A549 (cell line): Measurements from ENCODE around the gene LAMA1. TPM values are rescaled to one million over a fixed set of nuclear protein-coding genes. Genes with fewer than 3 reads are reported as not detected.
A peak's percentile ranks its signal among the peaks of the same experiment; 100 is the strongest.

Experiments used
- ATAC-seq, 2 experiments: fragments of 200-7000 bp in 1 of 2; fragments of >200 bp in 1 of 2; cut with Nextera tagmentation in 1 of 2; cut with Tn5 transposase in 1 of 2; 3 replicates each; pipeline versions ENCODE4 v1.8.0 to v1.9.1; 2018 to 2020; ENCODE audit warnings: mild to moderate bottlenecking in 1 of 2, moderate library complexity in 1 of 2
- CTCF ChIA-PET: fragments of 300-600 bp; sonication (Branson Sonifier 250); formaldehyde crosslinking; extraction: SDS; loops from one replicate; lab custom pipeline; 2021; ENCODE audit warnings: antibody characterized with exemption, inconsistent platforms; lab: Yijun Ruan, JAX
- POLR2A ChIA-PET: fragments of 350-600 bp; formaldehyde crosslinking; extraction: SDS; loops from one replicate; lab custom pipeline; 2021; ENCODE audit warnings: antibody characterized with exemption, inconsistent platforms; lab: Yijun Ruan, JAX
- DNase-seq, 2 experiments: peaks; one replicate each; pipeline versions ENCODE4 v3.0.0 to v3.0.0-alpha.2; 2011 to 2016; ENCODE audit warnings: low read depth in 1 of 2, low spot score in 1 of 2
- FAIRE-seq: peaks from 2 replicates; lab custom pipeline; 2011; peaks lifted over from hg19 to GRCh38; lab: Jason Lieb, UNC
- H3K27ac ChIP-seq, 2 experiments: fragments of >200 bp; sonication (Bioruptor Twin); formaldehyde crosslinking; 3 replicates each; pipeline ENCODE4 v1.5.1; 2016 to 2017
- H3K4me1 ChIP-seq: fragments of >200 bp; sonication (Bioruptor Twin); formaldehyde crosslinking; 3 replicates; pipeline ENCODE4 v1.6.1; 2016
- H3K4me2 ChIP-seq: fragments of >200 bp; sonication (Bioruptor Twin); formaldehyde crosslinking; 3 replicates; pipeline ENCODE4 v1.6.1; 2016
- H3K4me3 ChIP-seq: fragments of >200 bp; sonication (Bioruptor Twin); formaldehyde crosslinking; 3 replicates; pipeline ENCODE4 v1.5.1; 2016
- H3K9me3 ChIP-seq: fragments of >200 bp; sonication (Bioruptor Twin); formaldehyde crosslinking; 3 replicates; pipeline ENCODE4 v1.6.1; 2016
- CEBPB ChIP-seq, 2 experiments: fragments of >200 bp in 1 of 2; sonication (Bioruptor Twin) in 1 of 2; formaldehyde crosslinking in 1 of 2; IDR thresholded peaks; 2 replicates each; pipeline ENCODE4 v1.6.1; 2012 to 2016
- EHF ChIP-seq: fragments of 250-450 bp; sonication (Bioruptor Pico); IDR thresholded peaks from 2 replicates; pipeline ENCODE4 v1.5.0; 2020; ENCODE audit warnings: mild to moderate bottlenecking
- FOSB ChIP-seq: fragments of 250-450 bp; sonication (Bioruptor Pico); IDR thresholded peaks from 2 replicates; pipeline ENCODE4 v1.5.0; 2020; ENCODE audit warnings: mild to moderate bottlenecking, moderate library complexity
- FOSL2 ChIP-seq, 2 experiments: fragments of 450-650 bp in 1 of 2; fragments of >200 bp in 1 of 2; sonication (Bioruptor Twin) in 1 of 2; formaldehyde crosslinking; IDR thresholded peaks; 2 replicates each; pipeline versions ENCODE4 v1.5.0 to v1.6.1; 2016 to 2020; ENCODE audit warnings: mild to moderate bottlenecking in 1 of 2, moderate library complexity in 1 of 2
- GATA3 ChIP-seq: IDR thresholded peaks from 2 replicates; pipeline ENCODE4 v1.6.1; 2012; ENCODE audit warnings: borderline replicate concordance
- HDAC2 ChIP-seq: fragments of 200-600 bp; sonication (generic); IDR thresholded peaks from 2 replicates; pipeline ENCODE4 v1.6.1; 2016
- HEYL ChIP-seq: fragments of 250-450 bp; sonication (Bioruptor Pico); IDR thresholded peaks from 2 replicates; pipeline ENCODE4 v1.8.0; 2021; ENCODE audit warnings: mild to moderate bottlenecking, moderate library complexity
- HOXA7 ChIP-seq: fragments of 250-450 bp; sonication (Bioruptor Pico); IDR thresholded peaks from 2 replicates; pipeline ENCODE4 v1.5.0; 2020; ENCODE audit warnings: mild to moderate bottlenecking, moderate library complexity
- HOXB13 ChIP-seq: fragments of 250-450 bp; sonication (Bioruptor Pico); IDR thresholded peaks from 2 replicates; pipeline ENCODE4 v1.5.0; 2020; ENCODE audit warnings: low read depth, mild to moderate bottlenecking, moderate library complexity
- HOXB5 ChIP-seq: fragments of 250-450 bp; sonication (Bioruptor Pico); IDR thresholded peaks from 2 replicates; pipeline ENCODE4 v1.5.0; 2020; ENCODE audit warnings: mild to moderate bottlenecking, moderate library complexity
- JUN ChIP-seq, 2 experiments: fragments of >200 bp; sonication (Bioruptor Twin); formaldehyde crosslinking; IDR thresholded peaks; 2 replicates in 1 of 2; 3 replicates in 1 of 2; pipeline ENCODE4 v1.6.1; 2016 to 2017
- KDM5A ChIP-seq: fragments of 200-600 bp; sonication (generic); IDR thresholded peaks from 2 replicates; pipeline ENCODE4 v1.6.1; 2016; ENCODE audit warnings: antibody characterized with exemption, mild to moderate bottlenecking
- MAFK ChIP-seq: fragments of 450-650 bp; IDR thresholded peaks from 2 replicates; pipeline ENCODE4 v1.6.1; 2014; ENCODE audit not compliant: partially characterized antibody
- MAZ ChIP-seq: fragments of 150-350 bp; IDR thresholded peaks from 2 replicates; pipeline ENCODE4 v1.6.1; 2014; ENCODE audit warnings: antibody characterized with exemption, low read depth, low read length, borderline replicate concordance
- PBX3 ChIP-seq: IDR thresholded peaks from 2 replicates; pipeline ENCODE4 v1.6.1; 2012
- PHF8 ChIP-seq: fragments of 200-600 bp; sonication (generic); IDR thresholded peaks from 2 replicates; pipeline ENCODE4 v1.6.1; 2016; ENCODE audit warnings: low read depth, mild to moderate bottlenecking, antibody characterized with exemption, moderate library complexity, borderline replicate concordance
- POLR2AphosphoS2 ChIP-seq: conservative IDR thresholded peaks from 2 replicates; pipeline ENCODE4 v1.6.1; 2012; ENCODE audit warnings: low read length, improper control_type of control experiment, inconsistent platforms
- RARB ChIP-seq: fragments of 250-450 bp; sonication (Bioruptor Pico); IDR thresholded peaks from 2 replicates; pipeline ENCODE4 v1.8.0; 2021; ENCODE audit warnings: mild to moderate bottlenecking, moderate library complexity
- REST ChIP-seq: fragments of 200-600 bp; sonication (generic); IDR thresholded peaks from 2 replicates; pipeline ENCODE4 v1.6.1; 2016; ENCODE audit warnings: antibody characterized with exemption, mild to moderate bottlenecking, moderate library complexity
- RFX5 ChIP-seq: fragments of 450-650 bp; IDR thresholded peaks from 2 replicates; pipeline ENCODE4 v1.7.1; 2014; ENCODE audit warnings: antibody characterized with exemption, mild to moderate bottlenecking, moderate library complexity
- SMC3 ChIP-seq: fragments of >200 bp; sonication (Bioruptor Twin); formaldehyde crosslinking; IDR thresholded peaks from 3 replicates; pipeline ENCODE4 v1.6.1; 2018; ENCODE audit warnings: inconsistent platforms
- WGBS: methylation state at CpG from one replicate; pipeline ENCODE4 v1.1.6; 2017; ENCODE audit errors: missing lambda C conversion rate; 5-methylcytosine and 5-hydroxymethylcytosine counted together
- polyA plus RNA-seq, 4 experiments: library from polyadenylated mRNA; depleted of rRNA in 3 of 4; stranded (reverse); fragments of >200 nt; fragmentation: RNase III in 1 of 4; extraction: RNeasy Plus Mini Kit Qiagen cat#74134 plus additional on column Dnase treatment in 1 of 4; gene quantifications; 2 replicates in 3 of 4; 3 replicates in 1 of 4; pipeline ENCODE4 v1.2.3, GENCODE V29; 2011 to 2017
- TF ChIP-seq, protein P1 (sequence below): fragments of >200 bp; sonication (Bioruptor Twin); formaldehyde crosslinking; IDR thresholded peaks from 3 replicates; pipeline ENCODE4 v1.5.1; 2016

LAMA1 gene
- polyA plus RNA-seq, 2 of the 4 experiments (the other 2 are of a cell fraction): 0.05 to 0.06 TPM

DNA sequence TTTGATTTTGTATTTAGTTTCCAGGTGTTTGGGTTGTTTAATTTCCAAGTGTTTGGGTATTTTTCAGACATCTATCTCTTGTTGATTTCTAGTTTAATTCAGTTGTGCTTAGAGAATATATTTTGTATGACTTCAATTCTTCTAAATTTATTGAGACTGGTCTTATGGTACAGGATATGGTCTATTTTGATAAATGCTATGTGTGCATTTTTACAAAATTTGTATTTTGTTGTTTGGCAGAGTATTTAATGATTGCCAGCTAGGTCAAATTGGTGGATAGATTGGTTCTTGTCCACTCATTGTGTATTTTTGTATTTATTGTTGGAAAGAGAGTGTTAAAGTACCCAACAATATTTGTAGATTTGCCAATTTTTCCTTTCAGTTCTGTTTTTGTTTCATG is 23.7 kb upstream of the LAMA1 start:
- Histone ChIP-seq H3K4me3 (no peak overlapping the region), H3K4me2 (no peak overlapping the region), H3K4me1 (no peaks in the 10 kb centered on the region), H3K27ac (no peak overlapping the region), H3K9me3 (no peaks in the 10 kb centered on the region)
- ATAC-seq: no peak
- no peak for DNase-seq
- FAIRE-seq: no peak
- TF ChIP-seq CEBPB (IDR thresholded peaks at IDR 0.05) (no peak), MAZ (no peak), MAFK (peak; percentile 73), EHF (CRISPR knock-in tag) (no peak)
- ChIA-PET CTCF (no interaction called here), POLR2A (no interaction called here)

DNA sequence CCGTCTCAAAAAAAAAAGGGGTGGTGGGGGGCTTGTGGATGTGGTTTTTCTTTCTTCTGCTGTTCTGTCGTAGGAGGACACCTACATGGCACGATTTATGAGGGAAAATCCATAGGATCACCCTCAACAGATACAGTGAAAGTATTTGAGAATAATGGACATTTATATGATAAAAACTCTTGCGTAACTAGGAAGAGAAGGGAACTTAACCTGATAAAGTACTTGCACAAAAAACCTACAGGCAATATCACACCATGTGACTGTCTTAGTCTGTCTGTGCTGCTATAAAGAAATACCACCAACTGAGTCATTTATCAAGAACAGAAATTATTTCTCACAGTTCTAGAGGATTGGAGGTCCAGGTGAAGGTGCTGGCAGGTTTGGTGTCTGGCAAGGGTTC is 21.8 kb upstream of the LAMA1 start:
- H3K4me3 ChIP-seq: no peak overlapping the region
- H3K4me2 ChIP-seq: no peak overlapping the region
- no peak for TF ChIP-seq FOSB (CRISPR knock-in tag)
- TF ChIP-seq HEYL (CRISPR knock-in tag): no peak
- TF ChIP-seq HOXB13 (CRISPR knock-in tag): no peak
- TF ChIP-seq HDAC2: no peak
- no peak for TF ChIP-seq REST
- no peak for TF ChIP-seq SMC3
- no peak for TF ChIP-seq PHF8
- no peak for TF ChIP-seq EHF (CRISPR knock-in tag)
- no peak for TF ChIP-seq HOXA7
- no peak for FAIRE-seq
- no peaks in the 10 kb centered on the region for H3K9me3 ChIP-seq
- H3K27ac ChIP-seq: no peak overlapping the region
- POLR2A ChIA-PET: no interaction called here
- no peak for DNase-seq
- 39% methylated on average over 4 of the region's 4 CpGs for WGBS
- CTCF ChIA-PET: no interaction called here
- H3K4me1 ChIP-seq: no peaks in the 10 kb centered on the region
- ATAC-seq: no peak

DNA sequence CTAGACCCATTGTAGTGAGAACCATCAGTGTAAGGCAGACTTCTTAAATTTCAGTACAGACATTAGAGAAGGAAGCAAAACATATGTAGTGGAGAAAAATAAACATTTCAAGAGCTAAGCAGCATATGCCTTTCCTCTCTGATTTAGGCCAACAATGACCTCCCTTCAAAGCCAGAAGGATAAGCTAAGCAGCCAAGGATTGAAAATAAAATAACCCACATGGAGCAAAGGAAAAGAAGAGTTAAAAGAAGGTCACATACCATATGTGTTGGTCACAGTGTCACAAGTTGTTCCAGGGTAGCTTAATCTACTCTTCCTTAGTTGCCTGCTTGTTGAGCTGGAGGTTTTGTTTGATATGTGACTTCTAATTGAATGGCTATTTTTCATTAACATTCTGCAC is 15.6 kb upstream of the LAMA1 start:
- FAIRE-seq: no peak
- ChIA-PET POLR2A (no interaction called here), CTCF (interaction anchor here (0.5 kb wide), 1 partner anchor 43 kb away, joined by 3 read pairs; no protein-coding TSS in a partner anchor)
- TF ChIP-seq PBX3 (no peak), PHF8 (no peak), POLR2AphosphoS2 (no peak), FOSB (CRISPR knock-in tag) (no peak), JUN (IDR thresholded peaks at IDR 0.05) (no peak), GATA3 (no peak), RFX5 (no peak), RARB (CRISPR knock-in tag) (no peak), MAFK (no peak), HOXB5 (CRISPR knock-in tag) (no peak), FOSL2 (IDR thresholded peaks at IDR 0.05) (no peak), FOSL2 (CRISPR knock-in tag; IDR thresholded peaks at IDR 0.05) (no peak), KDM5A (no peak)
- TF ChIP-seq, protein P1, sequence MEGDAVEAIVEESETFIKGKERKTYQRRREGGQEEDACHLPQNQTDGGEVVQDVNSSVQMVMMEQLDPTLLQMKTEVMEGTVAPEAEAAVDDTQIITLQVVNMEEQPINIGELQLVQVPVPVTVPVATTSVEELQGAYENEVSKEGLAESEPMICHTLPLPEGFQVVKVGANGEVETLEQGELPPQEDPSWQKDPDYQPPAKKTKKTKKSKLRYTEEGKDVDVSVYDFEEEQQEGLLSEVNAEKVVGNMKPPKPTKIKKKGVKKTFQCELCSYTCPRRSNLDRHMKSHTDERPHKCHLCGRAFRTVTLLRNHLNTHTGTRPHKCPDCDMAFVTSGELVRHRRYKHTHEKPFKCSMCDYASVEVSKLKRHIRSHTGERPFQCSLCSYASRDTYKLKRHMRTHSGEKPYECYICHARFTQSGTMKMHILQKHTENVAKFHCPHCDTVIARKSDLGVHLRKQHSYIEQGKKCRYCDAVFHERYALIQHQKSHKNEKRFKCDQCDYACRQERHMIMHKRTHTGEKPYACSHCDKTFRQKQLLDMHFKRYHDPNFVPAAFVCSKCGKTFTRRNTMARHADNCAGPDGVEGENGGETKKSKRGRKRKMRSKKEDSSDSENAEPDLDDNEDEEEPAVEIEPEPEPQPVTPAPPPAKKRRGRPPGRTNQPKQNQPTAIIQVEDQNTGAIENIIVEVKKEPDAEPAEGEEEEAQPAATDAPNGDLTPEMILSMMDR: no peak
- Histone ChIP-seq H3K27ac (no peak overlapping the region), H3K4me1 (no peaks in the 10 kb centered on the region), H3K4me3 (no peak overlapping the region), H3K9me3 (no peaks in the 10 kb centered on the region), H3K4me2 (no peak overlapping the region)
- ATAC-seq: no peak
- no peak for DNase-seq
